ENCODE measurements around the gene CTPS1.
A peak's percentile ranks its signal among the peaks of the same experiment; 100 is the strongest.

DNA sequence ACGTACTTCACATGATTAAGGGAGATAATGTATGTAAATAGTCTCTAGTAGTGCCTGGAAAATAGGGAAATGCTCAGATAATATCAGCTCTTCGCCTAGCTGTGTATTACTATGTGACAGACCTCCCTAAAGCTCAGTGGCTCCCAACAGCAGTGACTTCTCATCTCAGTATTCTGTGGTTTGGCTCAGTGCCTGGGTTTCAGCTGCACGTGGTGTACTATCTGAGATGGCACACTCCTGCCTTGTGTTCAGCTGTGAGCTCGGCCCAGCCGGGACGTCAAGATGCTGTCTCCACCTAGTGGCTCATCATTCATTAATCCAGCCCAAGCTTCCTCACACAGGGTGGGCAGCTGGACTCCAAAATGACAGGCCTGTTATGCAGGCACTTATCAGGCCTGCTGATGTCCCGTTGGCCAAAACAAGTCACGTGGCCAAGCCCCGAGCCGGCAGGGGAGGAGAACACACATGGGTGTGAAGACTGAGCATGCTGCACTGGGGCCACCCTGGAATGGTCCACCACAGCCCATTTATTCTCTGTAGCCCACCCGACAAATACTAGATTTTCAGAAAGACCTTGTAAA is 24.2 kb downstream of the CTPS1 start:
- TF ChIP-seq EZH2 (IDR thresholded peaks at IDR 0.05; ENCODE audit: low read depth) = no peak
- TF ChIP-seq, protein P1, sequence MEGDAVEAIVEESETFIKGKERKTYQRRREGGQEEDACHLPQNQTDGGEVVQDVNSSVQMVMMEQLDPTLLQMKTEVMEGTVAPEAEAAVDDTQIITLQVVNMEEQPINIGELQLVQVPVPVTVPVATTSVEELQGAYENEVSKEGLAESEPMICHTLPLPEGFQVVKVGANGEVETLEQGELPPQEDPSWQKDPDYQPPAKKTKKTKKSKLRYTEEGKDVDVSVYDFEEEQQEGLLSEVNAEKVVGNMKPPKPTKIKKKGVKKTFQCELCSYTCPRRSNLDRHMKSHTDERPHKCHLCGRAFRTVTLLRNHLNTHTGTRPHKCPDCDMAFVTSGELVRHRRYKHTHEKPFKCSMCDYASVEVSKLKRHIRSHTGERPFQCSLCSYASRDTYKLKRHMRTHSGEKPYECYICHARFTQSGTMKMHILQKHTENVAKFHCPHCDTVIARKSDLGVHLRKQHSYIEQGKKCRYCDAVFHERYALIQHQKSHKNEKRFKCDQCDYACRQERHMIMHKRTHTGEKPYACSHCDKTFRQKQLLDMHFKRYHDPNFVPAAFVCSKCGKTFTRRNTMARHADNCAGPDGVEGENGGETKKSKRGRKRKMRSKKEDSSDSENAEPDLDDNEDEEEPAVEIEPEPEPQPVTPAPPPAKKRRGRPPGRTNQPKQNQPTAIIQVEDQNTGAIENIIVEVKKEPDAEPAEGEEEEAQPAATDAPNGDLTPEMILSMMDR (conservative IDR thresholded peaks at IDR 0.05) = peak; percentile 62
